Measurements from ENCODE around the gene LCAT. TPM values are rescaled to one million over a fixed set of nuclear protein-coding genes. Genes with fewer than 3 reads are reported as not detected.
"Not testable (repeated sequence)": the region's sequence is repeated elsewhere in the genome, so short reads cannot be mapped to it uniquely, and the experiment has no call there.

LCAT gene
- total RNA-seq, 1 donor from 2014 or later = 17.0 TPM

GRCh38 chr16:67919622-67920221, 24.2 kb downstream of the LCAT start:
- Mint-ChIP-seq H3K27ac (no peak overlapping the region), H3K4me1 (peaks cover 6% of the 10 kb centered on the region)
- TF ChIP-seq, protein P1, sequence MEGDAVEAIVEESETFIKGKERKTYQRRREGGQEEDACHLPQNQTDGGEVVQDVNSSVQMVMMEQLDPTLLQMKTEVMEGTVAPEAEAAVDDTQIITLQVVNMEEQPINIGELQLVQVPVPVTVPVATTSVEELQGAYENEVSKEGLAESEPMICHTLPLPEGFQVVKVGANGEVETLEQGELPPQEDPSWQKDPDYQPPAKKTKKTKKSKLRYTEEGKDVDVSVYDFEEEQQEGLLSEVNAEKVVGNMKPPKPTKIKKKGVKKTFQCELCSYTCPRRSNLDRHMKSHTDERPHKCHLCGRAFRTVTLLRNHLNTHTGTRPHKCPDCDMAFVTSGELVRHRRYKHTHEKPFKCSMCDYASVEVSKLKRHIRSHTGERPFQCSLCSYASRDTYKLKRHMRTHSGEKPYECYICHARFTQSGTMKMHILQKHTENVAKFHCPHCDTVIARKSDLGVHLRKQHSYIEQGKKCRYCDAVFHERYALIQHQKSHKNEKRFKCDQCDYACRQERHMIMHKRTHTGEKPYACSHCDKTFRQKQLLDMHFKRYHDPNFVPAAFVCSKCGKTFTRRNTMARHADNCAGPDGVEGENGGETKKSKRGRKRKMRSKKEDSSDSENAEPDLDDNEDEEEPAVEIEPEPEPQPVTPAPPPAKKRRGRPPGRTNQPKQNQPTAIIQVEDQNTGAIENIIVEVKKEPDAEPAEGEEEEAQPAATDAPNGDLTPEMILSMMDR (IDR thresholded peaks at IDR 0.05) = no peak

DNA sequence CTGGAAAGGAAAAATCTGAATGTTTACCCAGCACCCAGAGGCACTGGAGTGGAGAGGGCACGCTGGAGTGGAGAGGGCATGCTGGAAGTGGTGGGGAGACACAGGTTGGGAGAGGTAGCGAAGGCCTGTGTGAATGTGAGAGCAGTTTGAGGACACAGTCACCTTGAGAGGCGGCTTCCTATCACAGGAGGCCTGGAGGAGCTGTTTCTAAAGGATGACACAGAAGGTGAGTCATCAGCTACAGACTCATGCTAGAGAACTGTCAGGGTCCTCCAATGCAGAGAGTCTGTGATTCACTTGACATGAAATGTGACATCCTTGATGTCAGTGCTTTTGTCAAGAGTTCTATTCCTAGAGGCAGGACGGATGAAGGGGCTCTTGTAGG, 26.1 kb downstream of the LCAT start:
- ChIA-PET CTCF (no interaction called here), POLR2A (no interaction called here)
- peak; percentile 50 for ATAC-seq (ENCODE audit: low read depth)
- Mint-ChIP-seq H3K36me3 (ENCODE audit: low read depth) (peaks cover 38% of the 10 kb centered on the region), H3K9me3 (no peaks in the 10 kb centered on the region), H3K27ac (no peak overlapping the region), H3K27me3 (no peaks in the 10 kb centered on the region), H3K4me1 (peaks cover 4% of the 10 kb centered on the region), H3K4me3 (no peak overlapping the region)
- TF ChIP-seq, protein P1 (IDR thresholded peaks at IDR 0.05) = no peak
- intact Hi-C loops (cut with micrococcal nuclease) = no loop called here
- DNase-seq = no peak

More at GRCh38 chr16:67919622-67920221, 24.2 kb downstream of the LCAT start:
- DNase-seq (no peak), ATAC-seq (ENCODE audit: low read depth) (no peak)
- H3K4me3 Mint-ChIP-seq = no peak overlapping the region
- ChIA-PET CTCF (interaction anchor here (1.5 kb wide), 1 partner anchor 36 kb away, joined by 5 read pairs; no protein-coding TSS in a partner anchor), POLR2A (no interaction called here)
- H3K27me3 Mint-ChIP-seq = no peaks in the 10 kb centered on the region
- H3K36me3 Mint-ChIP-seq (ENCODE audit: low read depth) = peaks cover 39% of the 10 kb centered on the region
- intact Hi-C loops (cut with micrococcal nuclease) = no loop called here
- H3K9me3 Mint-ChIP-seq = no peaks in the 10 kb centered on the region

- intact Hi-C loops (cut with micrococcal nuclease) = no loop called here
These were observed 26.6 kb downstream of the LCAT start for GRCh38 chr16:67917140-67917851.

GRCh38 chr16:67915831-67916723, 27.8 kb downstream of the LCAT start:
- TF ChIP-seq, protein P1 (IDR thresholded peaks at IDR 0.05) = no peak
- POLR2A ChIA-PET = interaction anchor here (0.7 kb wide), 1 partner anchor 19 kb away, joined by 5 read pairs; no protein-coding TSS in a partner anchor
- no peaks in the 10 kb centered on the region for H3K9me3 Mint-ChIP-seq
- no peaks in the 10 kb centered on the region for H3K27me3 Mint-ChIP-seq
- DNase-seq (no peak), ATAC-seq (ENCODE audit: low read depth) (no peak)
- no peak overlapping the region for H3K27ac Mint-ChIP-seq
- CTCF ChIA-PET = interaction anchor here (1.6 kb wide), 1 partner anchor 32 kb away, joined by 5 read pairs; no protein-coding TSS in a partner anchor
- peaks cover 4% of the 10 kb centered on the region for H3K4me1 Mint-ChIP-seq
- H3K4me3 Mint-ChIP-seq = no peak overlapping the region
- intact Hi-C loops (cut with micrococcal nuclease) = no loop called here
- peaks cover 39% of the 10 kb centered on the region for H3K36me3 Mint-ChIP-seq (ENCODE audit: low read depth)

More at GRCh38 chr16:67917140-67917851, 26.6 kb downstream of the LCAT start:
- ATAC-seq (ENCODE audit: low read depth) (no peak), DNase-seq (no peak)
- no peaks in the 10 kb centered on the region for H3K9me3 Mint-ChIP-seq
- no peak overlapping the region for H3K4me3 Mint-ChIP-seq
- ChIA-PET CTCF (no interaction called here), POLR2A (no interaction called here)
- H3K4me1 Mint-ChIP-seq = peaks cover 4% of the 10 kb centered on the region
- peaks cover 36% of the 10 kb centered on the region for H3K36me3 Mint-ChIP-seq (ENCODE audit: low read depth)
- TF ChIP-seq, protein P1 (IDR thresholded peaks at IDR 0.05) = no peak
- no peaks in the 10 kb centered on the region for H3K27me3 Mint-ChIP-seq
- H3K27ac Mint-ChIP-seq = no peak overlapping the region

DNA sequence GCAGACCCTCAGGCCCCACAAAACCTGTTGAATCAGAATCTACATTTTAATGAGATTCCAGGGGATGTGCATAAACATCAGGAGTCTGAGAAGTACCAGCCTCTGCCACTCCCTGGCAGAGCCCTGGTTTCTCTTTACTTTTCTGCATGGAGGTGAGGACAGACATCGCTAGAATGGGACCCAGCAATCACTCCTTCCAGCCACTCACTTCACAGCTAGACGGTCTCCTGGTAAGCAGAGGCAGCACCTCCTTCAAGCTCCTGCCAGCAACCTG, 28.5 kb downstream of the LCAT start:
- H3K27ac Mint-ChIP-seq; H3K9me3 Mint-ChIP-seq; H3K27me3 Mint-ChIP-seq; ATAC-seq (ENCODE audit: low read depth); H3K4me3 Mint-ChIP-seq; H3K4me1 Mint-ChIP-seq; intact Hi-C loops (cut with micrococcal nuclease); DNase-seq: not testable (repeated sequence)
- peaks cover 42% of the 10 kb centered on the region for H3K36me3 Mint-ChIP-seq (ENCODE audit: low read depth)
- ChIA-PET CTCF (interaction anchor here (1.6 kb wide), 1 partner anchor 32 kb away, joined by 5 read pairs; no protein-coding TSS in a partner anchor), POLR2A (interaction anchor here (0.5 to 0.7 kb wide), 3 partner anchors 20 to 120 kb away, joined by 5 to 9 read pairs (median 5); no protein-coding TSS in a partner anchor)

Measured in activated B cell treated with CpG ODN at 0.5 μM for 24 hours (primary cell).